ENCODE measurements around the gene NUMA1. TPM values are rescaled to one million over a fixed set of nuclear protein-coding genes. Genes with fewer than 3 reads are reported as not detected.

The NUMA1 gene
- total and polyA plus RNA-seq, 2 of the 8 experiments (the other 6 are each of a cell fraction or from before 2014, with no cell fraction given) = 101 to 107 TPM

- TF ChIP-seq BRCA1 (IDR thresholded peaks at IDR 0.05; ENCODE audit: low read depth, low read length) = no peak
Measured at GRCh38 chr11:71998649-71999310, 81.6 kb downstream of the NUMA1 start, which contains the start of gene IL18BP (continued).
